Gastroesophageal sphincter (tissue), 3 donors: Measurements from ENCODE around the gene PTPRF.

Experiments
- EP300 ChIP-seq: sonication (generic); formaldehyde crosslinking; IDR thresholded peaks from one replicate; pipeline ENCODE4 v1.6.1; 2017; ENCODE audit warnings: antibody characterized with exemption, mild to moderate bottlenecking
- POLR2A ChIP-seq, 2 donors: fragments of 450-650 bp; IDR thresholded peaks; one replicate each; pipeline ENCODE4 v1.6.1; 2017; ENCODE audit warnings: antibody characterized with exemption in 2 of 2, mild to moderate bottlenecking in 2 of 2, moderate library complexity in 1 of 2
- TF ChIP-seq, protein P1 (sequence below), 4 experiments: fragments of 200-600 bp in 2 of 4; fragments of 450-650 bp in 2 of 4; sonication (generic) in 1 of 4; IDR thresholded peaks; one replicate each; pipeline ENCODE4 v1.5.1; 2017 to 2019; ENCODE audit warnings: antibody characterized with exemption in 4 of 4, mild to moderate bottlenecking in 2 of 4, moderate library complexity in 2 of 4

DNA sequence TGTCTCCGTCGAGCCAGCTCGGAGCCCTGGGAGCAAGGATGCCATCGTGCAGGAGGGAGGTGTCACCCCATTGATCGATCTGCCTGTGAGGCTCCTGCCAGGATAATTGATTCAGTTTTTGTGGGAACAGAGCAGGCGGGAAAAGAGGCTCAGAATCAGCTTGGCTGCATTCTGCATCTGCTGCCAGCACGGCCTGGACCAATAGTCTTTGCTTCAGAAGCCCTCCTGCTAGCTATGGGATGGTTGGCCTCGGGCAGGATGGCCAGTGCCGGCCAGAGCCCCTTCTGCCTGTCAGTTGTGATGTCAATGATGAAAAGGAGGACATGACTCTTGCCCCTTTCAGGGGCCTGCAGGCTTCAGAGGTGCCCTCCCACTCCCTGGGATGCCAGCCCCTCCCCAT, 39.6 kb downstream of the PTPRF start:
- TF ChIP-seq POLR2A (IDR thresholded peaks at IDR 0.05) (no peak), EP300 (no peak)
- TF ChIP-seq, protein P1, sequence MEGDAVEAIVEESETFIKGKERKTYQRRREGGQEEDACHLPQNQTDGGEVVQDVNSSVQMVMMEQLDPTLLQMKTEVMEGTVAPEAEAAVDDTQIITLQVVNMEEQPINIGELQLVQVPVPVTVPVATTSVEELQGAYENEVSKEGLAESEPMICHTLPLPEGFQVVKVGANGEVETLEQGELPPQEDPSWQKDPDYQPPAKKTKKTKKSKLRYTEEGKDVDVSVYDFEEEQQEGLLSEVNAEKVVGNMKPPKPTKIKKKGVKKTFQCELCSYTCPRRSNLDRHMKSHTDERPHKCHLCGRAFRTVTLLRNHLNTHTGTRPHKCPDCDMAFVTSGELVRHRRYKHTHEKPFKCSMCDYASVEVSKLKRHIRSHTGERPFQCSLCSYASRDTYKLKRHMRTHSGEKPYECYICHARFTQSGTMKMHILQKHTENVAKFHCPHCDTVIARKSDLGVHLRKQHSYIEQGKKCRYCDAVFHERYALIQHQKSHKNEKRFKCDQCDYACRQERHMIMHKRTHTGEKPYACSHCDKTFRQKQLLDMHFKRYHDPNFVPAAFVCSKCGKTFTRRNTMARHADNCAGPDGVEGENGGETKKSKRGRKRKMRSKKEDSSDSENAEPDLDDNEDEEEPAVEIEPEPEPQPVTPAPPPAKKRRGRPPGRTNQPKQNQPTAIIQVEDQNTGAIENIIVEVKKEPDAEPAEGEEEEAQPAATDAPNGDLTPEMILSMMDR (IDR thresholded peaks at IDR 0.05) = no peak
